ENCODE measurements around the gene EFNA5.
A peak's percentile ranks its signal among the peaks of the same experiment; 100 is the strongest.

The EFNA5 gene

GRCh38 chr5:107389775-107390148 lies 281.0 kb downstream of the EFNA5 start:
- peak; percentile 70 for DNase-seq (ENCODE audit: low spot score)

- DNase-seq (ENCODE audit: low spot score), result peak; percentile 87
Measured at GRCh38 chr5:107389130-107389774, 281.5 kb downstream of the EFNA5 start.

DNA sequence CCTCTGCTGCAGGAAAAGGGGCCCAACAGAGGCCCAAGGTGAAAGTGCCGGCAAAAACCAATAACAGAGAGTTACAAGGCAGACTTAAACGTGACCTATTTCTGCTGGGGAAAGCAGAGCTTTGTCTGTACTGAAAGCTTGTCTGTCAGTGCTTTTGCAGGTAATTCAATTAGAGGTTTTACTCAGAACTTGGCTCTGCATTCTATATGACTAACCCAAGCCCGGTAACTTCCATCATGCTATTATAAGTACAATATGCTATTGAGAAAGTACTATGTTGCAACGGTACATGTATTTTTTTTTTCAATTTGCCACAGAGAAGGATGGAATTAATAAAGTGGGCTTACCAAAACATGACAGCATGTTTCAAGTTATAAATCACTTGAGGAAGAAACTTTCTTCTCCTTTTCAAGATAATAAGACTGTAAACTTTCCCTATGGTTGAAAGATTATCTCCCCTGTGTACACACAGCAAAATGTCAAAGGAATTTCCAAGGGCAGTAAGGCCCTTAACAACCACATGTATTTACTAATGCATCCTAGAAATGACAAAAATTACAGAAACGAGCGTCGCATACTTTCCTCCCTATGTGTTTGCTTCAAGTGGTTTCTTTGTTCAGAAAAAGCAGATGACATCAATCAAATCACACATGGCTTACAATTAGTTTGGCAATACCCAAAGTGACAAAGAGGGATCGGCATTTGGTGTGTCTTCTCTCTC lies 282.4 kb downstream of the EFNA5 start:
- DNase-seq (ENCODE audit: low spot score), result peak; percentile 12

GRCh38 chr5:107387526-107388140 lies 283.1 kb downstream of the EFNA5 start:
- DNase-seq (ENCODE audit: low spot score), result no peak

DNA sequence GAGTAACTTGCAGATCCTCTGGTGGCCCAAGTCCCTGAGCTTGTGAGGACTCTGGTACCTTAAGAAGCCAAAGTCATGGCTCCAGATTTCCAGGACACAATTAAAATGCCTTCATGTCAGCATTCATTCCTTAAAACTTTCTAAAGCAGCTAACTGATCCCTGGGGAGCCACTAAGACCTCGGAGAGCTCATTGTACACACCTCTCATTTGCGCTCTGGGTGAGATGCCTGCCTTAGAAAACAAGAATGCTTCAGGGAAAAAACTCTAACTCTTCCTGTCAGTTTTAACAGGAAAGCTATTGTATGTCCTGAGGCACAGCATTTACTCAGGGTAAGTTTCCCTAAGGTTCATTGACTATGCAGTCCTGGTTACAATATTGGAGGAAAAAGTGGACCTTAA lies 285.0 kb downstream of the EFNA5 start:
- DNase-seq (ENCODE audit: low spot score), result no peak

DNA sequence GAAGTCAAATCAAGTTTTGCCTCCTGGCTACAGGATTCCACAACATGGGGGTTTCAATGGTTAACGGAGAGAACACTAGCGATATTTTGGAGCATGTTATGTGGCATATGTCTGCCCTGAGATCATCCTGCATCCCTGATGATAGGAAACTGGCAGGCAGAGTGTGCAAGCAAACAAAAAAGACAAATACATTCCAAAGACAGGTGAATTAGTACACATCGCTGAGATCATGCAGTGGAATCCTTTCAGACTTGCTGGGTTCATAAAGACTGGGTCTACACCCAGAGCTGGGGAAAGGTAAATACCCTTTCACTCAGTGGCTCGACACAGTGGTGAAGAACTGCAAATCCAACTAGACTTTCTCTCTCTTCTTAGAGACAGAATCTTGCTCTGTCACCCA lies 286.5 kb downstream of the EFNA5 start:
- DNase-seq (ENCODE audit: low spot score), result no peak

DNA sequence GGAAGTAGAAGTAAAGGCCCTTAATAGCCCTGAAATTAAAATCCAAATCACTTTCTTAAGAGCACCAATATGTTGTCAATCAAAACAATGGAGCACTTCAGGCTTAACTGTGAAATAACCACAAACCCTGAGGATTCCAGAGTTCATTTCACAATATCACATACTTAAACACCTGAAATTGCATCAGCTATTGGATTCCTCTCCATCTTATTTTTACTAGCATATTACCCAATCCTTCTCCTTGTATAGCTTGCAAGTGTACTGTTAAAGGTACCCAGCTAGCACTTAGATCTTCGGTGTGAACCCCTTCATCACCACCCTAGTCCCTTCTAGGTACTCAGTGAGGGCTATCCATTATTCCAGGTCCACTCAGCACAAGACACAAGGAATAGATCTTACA lies 287.3 kb downstream of the EFNA5 start:
- DNase-seq (ENCODE audit: low spot score), result no peak

GRCh38 chr5:107381189-107381856 lies 289.4 kb downstream of the EFNA5 start:
- peak; percentile 6 for DNase-seq (ENCODE audit: low spot score)

- no peak for DNase-seq (ENCODE audit: low spot score)
Measured at GRCh38 chr5:107380654-107381053, 290.1 kb downstream of the EFNA5 start.

DNA sequence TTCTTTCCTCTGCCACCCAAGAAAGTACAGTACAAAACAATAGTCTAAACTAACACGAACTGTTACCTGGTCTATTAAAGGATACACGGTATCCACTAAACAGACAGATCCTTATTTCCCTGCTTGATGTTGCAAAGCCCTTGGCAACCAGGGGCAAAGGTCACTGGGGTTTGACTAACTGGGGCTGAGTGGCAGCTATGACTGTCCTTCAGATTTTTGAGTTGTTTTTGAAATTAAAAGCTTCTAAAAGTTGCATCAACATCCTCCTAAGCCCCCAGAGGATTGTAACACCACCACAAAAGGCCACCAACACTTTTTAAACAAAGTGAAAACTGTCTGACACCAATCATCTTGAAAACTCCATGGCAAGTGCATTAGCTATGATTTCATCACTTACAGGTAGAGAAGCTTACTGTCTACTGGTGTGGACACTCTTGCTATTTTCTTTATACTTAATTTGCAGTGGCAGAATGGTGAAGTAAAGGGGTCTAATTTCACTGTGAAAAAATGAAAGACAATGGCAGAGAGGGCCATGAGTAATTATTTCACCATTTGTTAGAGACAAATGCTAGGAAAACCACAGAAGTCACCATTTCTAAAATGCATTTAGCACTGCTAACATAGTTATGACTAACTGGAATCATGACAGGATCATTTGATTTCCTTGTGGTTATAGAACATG lies 292.4 kb downstream of the EFNA5 start:
- no peak for DNase-seq (ENCODE audit: low spot score)

DNA sequence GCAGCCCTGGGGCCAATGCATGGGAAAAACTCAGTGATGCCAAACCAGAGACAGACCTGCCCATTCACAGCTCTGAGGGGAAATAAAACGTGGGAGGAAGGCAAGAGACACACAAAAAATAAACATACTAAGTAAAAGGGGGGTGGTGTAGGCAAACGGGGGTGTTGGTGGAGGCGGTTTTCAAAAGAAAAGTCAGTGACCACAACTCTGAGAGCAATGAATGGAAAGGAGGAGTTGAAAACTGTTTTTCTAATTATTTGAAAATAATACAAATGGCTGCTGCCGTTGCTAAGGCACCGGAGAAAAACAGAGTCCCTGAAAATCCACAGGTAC lies 293.5 kb downstream of the EFNA5 start:
- no peak for DNase-seq (ENCODE audit: low spot score)

GRCh38 chr5:107376546-107377276 lies 294.0 kb downstream of the EFNA5 start:
- no peak for DNase-seq (ENCODE audit: low spot score)

- no peak for DNase-seq (ENCODE audit: low spot score)
Measured at GRCh38 chr5:107373549-107374263, 297.0 kb downstream of the EFNA5 start.

- no peak for DNase-seq (ENCODE audit: low spot score)
Measured at GRCh38 chr5:107372723-107373450, 297.9 kb downstream of the EFNA5 start.

DNA sequence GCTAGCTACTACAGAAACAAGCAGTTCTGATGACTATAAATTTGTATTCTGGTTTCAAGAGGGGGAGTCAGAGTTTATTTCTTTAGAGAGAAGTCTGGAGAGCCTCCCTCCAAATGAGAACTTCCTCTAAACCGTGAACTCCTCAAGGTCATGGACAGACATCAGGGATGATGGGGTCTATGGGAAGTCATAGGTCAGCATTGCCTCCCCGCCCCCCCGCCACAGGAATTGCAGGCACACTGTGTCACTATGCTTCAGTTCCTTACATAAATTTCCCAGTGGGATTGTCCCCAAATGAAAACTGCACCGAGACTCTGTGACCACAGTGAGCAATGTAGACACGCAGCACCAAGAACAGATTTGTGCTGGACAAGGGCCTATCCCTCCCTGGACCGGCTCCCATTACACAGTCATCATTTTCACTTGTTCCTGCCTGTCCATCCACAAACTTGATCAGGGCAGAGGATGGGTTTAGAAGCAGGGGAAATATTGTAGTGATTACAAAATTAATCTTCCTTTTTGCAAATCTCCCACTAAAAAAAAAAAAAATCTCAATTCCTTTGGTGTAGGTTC lies 300.3 kb downstream of the EFNA5 start:
- DNase-seq (ENCODE audit: low spot score), result no peak

DNA sequence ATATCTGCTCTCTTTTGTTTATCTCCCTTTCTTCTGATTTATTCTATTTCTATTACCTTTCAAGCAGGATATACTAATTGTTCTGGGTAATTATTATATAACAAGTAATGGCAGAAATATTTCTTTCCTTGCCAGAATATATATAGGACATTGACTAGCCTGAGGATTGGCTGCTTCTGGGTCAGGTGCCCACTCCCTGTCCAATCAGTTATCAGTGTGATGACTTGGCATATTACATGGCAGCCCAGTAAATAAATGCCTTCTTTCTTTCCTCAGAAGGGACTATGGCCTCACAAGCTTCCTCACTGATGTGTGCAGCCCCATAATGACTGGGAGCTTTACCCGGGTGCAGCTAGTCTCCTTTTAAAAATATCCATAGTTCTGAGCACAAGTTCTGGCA lies 301.1 kb downstream of the EFNA5 start:
- DNase-seq (ENCODE audit: low spot score), result no peak

- no peak for DNase-seq (ENCODE audit: low spot score)
Measured at GRCh38 chr5:107368615-107369014, 302.1 kb downstream of the EFNA5 start.

DNA sequence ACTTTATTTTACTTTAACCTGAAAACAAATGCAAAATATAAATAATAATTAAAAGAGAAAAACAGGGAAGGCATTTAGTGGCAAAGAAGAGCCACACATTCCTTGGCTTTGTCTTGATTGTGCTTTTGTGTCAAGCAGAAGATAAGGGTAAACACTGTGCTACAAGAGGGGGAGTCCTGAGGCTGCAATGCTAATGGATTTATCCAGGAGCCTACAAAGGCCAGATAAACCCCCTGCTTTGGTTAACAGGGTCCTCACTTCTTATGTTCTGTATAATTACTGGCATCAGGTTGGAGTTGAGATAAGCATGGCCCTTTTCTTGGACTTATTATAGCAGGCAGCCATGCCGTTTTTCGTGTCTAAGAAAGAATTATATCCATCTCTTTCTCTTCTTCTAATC lies 302.8 kb downstream of the EFNA5 start:
- DNase-seq (ENCODE audit: low spot score), result no peak

DNA sequence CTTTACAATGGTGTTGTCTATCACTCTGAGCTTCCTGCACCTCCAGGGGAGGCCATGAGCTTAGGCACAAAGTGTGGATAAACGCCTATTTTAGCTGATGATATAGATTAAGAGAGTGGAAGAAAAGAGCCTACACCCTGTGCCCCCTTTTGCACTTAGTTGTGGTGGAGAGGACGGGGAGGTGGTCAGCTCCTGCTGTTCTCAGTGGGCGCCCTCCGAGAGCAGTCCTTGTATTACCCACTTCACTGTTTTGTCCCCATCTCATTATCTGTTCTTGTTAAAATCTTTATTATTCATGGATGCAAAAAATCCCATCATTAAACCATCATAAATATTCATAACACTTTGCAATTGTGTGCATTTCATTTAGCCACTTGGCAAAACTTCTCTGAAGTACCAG lies 303.3 kb downstream of the EFNA5 start:
- no peak for DNase-seq (ENCODE audit: low spot score)
